Fibroblast of the aortic adventitia (primary cell): Measurements from ENCODE around the gene UNCX. TPM values are rescaled to one million over a fixed set of nuclear protein-coding genes. Genes with fewer than 3 reads are reported as not detected.
"Not testable (repeated sequence)": the region's sequence is repeated elsewhere in the genome, so short reads cannot be mapped to it uniquely, and the experiment has no call there.

ENCODE experiments used
- DNase-seq: peaks from one replicate; pipeline ENCODE4 v3.0.0-alpha.2; 2010; ENCODE audit warnings: low read depth
- H3K4me3 ChIP-seq: 2 replicates; pipeline ENCODE4 v1.5.1; 2011; ENCODE audit warnings: low read depth, mild to moderate bottlenecking, control low read depth, low read length, moderate library complexity
- total RNA-seq: library from RNA; depleted of rRNA; stranded (reverse); fragments of >200 nt; gene quantifications from 2 replicates; pipeline ENCODE4 v1.2.3, GENCODE V29; 2012; ENCODE audit warnings: low replicate concordance
- TF ChIP-seq, protein P1 (sequence below): IDR thresholded peaks from 2 replicates; pipeline ENCODE4 v1.5.1; 2011; ENCODE audit warnings: mild to moderate bottlenecking, low read length, control low read depth, inconsistent platforms; ENCODE audit not compliant: insufficient read depth

The UNCX gene
- total RNA-seq, 1 donor, result not detected

GRCh38 chr7:1196950-1197349 lies 35.7 kb upstream of the UNCX start:
- TF ChIP-seq, protein P1, sequence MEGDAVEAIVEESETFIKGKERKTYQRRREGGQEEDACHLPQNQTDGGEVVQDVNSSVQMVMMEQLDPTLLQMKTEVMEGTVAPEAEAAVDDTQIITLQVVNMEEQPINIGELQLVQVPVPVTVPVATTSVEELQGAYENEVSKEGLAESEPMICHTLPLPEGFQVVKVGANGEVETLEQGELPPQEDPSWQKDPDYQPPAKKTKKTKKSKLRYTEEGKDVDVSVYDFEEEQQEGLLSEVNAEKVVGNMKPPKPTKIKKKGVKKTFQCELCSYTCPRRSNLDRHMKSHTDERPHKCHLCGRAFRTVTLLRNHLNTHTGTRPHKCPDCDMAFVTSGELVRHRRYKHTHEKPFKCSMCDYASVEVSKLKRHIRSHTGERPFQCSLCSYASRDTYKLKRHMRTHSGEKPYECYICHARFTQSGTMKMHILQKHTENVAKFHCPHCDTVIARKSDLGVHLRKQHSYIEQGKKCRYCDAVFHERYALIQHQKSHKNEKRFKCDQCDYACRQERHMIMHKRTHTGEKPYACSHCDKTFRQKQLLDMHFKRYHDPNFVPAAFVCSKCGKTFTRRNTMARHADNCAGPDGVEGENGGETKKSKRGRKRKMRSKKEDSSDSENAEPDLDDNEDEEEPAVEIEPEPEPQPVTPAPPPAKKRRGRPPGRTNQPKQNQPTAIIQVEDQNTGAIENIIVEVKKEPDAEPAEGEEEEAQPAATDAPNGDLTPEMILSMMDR, result no peak
- DNase-seq, result no peak
- H3K4me3 ChIP-seq, result no peak overlapping the region

DNA sequence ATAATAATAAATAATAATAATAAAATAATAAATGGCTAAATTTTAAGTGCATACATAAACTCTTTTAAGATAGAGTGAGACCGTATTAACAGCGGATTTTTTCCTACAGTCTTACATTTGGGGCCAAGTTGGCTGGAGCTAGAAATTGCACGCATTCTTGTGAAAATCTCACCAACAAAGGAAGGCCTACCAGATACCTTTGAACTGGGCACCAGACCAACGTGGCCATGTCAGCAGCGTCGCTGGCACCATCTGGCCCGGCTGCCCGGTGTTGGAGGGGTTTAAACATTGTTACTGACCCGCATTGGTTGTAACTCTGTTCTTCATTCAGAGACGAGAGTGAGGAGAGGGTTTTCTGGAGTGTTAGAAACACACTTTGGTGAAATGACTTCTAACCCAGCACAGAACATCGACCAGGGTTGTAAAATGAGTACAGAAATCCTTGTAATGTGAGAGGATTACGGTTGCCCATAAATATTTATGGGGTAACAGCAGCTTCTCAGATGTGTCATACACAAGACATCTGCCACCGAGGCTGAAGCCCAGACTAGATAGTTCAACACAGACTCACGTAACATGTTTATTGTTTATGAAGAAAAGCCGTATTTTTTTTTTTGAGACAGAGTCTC lies 34.6 kb upstream of the UNCX start:
- TF ChIP-seq, protein P1, result no peak
- peak; percentile 39 for DNase-seq
- no peak overlapping the region for H3K4me3 ChIP-seq

DNA sequence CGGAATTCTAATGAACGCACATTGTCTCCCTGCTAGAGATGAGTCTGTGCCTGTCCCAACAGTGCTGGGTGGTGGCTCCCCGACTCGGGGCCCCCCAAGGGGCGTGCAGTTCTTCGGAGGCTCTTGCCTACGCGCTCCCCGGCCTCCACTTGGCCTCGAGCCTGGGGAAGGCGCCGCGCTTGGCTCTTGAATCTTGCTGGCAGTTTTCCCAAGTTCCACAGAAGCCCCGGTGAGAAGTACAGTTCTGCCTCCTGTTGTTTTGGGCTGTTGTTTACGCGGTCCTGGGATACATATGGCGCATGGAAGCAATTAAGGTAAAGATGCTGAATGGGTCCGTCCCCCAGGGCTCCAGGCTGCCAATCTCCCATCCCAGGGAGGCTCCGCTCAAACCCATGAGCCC lies 32.6 kb upstream of the UNCX start:
- TF ChIP-seq, protein P1, result no peak
- no peak overlapping the region for H3K4me3 ChIP-seq
- DNase-seq, result peak; percentile 46

GRCh38 chr7:1201916-1202315 lies 30.8 kb upstream of the UNCX start:
- H3K4me3 ChIP-seq, result no peak overlapping the region
- no peak for DNase-seq
- TF ChIP-seq, protein P1, result no peak

DNA sequence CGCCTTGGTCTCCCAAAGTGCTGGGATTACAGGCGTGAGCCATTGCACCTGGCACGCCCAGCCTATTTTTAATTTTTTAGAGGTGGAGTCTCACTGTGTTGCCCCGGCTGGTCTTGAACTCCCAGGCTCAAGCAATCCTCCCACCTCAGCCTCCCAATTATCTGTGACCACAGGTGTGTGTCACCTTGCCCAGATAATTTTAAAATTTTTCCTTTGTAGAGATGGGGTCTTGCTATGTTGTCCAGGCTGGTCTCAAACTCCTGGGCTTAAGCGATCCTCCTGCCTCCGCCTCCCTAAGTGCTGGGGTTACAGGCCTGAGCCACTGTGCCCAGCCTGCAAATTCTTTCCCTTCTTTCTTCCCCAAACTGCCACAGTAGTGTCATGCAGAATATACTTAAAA lies 29.8 kb upstream of the UNCX start:
- DNase-seq, H3K4me3 ChIP-seq: not testable (repeated sequence)

- TF ChIP-seq, protein P1, result no peak
- DNase-seq, result peak; percentile 61
- H3K4me3 ChIP-seq, result peak overlapping the region; percentile 25
These were observed 28.1 kb upstream of the UNCX start for GRCh38 chr7:1204460-1205140.

DNA sequence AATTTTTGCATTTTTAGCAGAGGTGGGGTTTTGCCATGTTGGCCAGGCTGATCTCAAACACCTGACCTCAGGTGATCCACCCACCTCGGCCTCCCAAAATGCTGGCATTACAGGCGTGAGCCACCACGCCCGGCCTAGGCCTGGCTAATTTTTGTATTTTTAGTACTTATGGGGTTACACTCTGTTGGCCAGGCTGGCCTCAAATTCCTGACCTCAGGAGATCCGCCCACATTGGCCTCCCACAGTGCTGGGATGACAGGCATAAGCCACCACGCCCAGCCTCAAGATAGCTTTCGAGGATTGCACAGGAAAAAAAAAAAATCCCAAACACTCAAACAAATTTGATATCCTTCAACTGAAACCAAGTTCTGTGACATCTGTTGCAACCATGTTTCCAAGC lies 26.9 kb upstream of the UNCX start:
- DNase-seq, H3K4me3 ChIP-seq: not testable (repeated sequence)

DNA sequence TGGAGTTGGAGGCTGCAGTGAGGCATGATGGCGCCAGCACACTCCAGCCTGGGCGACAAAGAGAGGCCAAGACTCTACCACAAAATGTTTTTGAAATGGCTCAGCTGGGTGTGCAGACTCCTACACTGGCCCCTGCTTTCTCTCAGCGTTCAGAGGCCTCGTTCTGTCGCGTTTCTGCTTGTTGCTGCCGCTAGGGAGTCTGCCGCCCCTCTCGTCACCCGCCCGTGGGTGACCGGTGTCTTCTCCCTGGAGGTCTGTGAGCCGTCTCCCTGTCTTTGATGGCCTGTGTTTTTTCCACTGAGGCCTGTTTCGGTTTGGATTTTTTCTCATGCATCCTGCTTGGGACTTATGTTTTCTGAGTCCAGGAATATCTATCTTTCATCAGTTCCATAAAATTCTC lies 23.6 kb upstream of the UNCX start:
- no peak overlapping the region for H3K4me3 ChIP-seq
- DNase-seq, result no peak
- TF ChIP-seq, protein P1, result no peak
